Right lobe of liver (tissue), 6 donors: Measurements from ENCODE around the gene FOXK2. TPM values are rescaled to one million over a fixed set of nuclear protein-coding genes. Genes with fewer than 3 reads are reported as not detected.
A peak's percentile ranks its signal among the peaks of the same experiment; 100 is the strongest.

ENCODE experiments used
- ATAC-seq, 4 donors: fragments of 200-7000 bp; cut with Tn5 transposase; one replicate each; pipeline ENCODE4 v1.9.1; 2020; ENCODE audit warnings: mild to moderate bottlenecking in 4 of 4, moderate library complexity in 4 of 4
- DNase-seq, 3 donors: peaks; one replicate each; pipeline ENCODE4 v3.0.0-alpha.2; 2020
- H3K27ac ChIP-seq, 3 donors: fragments of 200-600 bp; one replicate each; pipeline ENCODE4 v1.8.0; 2022
- H3K27me3 ChIP-seq, 2 donors: fragments of 200-600 bp; one replicate each; pipeline ENCODE4 v1.8.0; 2022
- H3K36me3 ChIP-seq, 4 donors: fragments of 200-600 bp; sonication (generic) in 1 of 4; one replicate each; pipeline versions ENCODE4 v1.5.1 to v1.8.0; 2017 to 2022; ENCODE audit warnings: control low read depth in 1 of 4
- H3K4me1 ChIP-seq, 4 donors: fragments of 200-600 bp; sonication (generic) in 1 of 4; one replicate each; pipeline versions ENCODE4 v1.5.1 to v1.8.0; 2017 to 2022; ENCODE audit warnings: control low read depth in 1 of 4
- H3K4me3 ChIP-seq, 3 donors: fragments of 200-600 bp; one replicate each; pipeline ENCODE4 v1.8.0; 2022
- H3K9me3 ChIP-seq, 4 donors: fragments of 200-600 bp; sonication (generic) in 1 of 4; one replicate each; pipeline versions ENCODE4 v1.5.1 to v1.8.0; 2017 to 2022; ENCODE audit warnings: control low read depth in 1 of 4
- CTCF ChIP-seq, 4 donors: fragments of 200-600 bp in 3 of 4; fragments of 450-650 bp in 1 of 4; IDR thresholded peaks; one replicate each; pipeline versions ENCODE4 v1.5.1 to v1.8.0; 2016 to 2022; ENCODE audit warnings: antibody characterized with exemption in 4 of 4, mild to moderate bottlenecking in 2 of 4
- POLR2A ChIP-seq: fragments of 450-650 bp; IDR thresholded peaks from one replicate; pipeline ENCODE4 v1.6.1; 2017; ENCODE audit warnings: antibody characterized with exemption, mild to moderate bottlenecking
- WGBS: methylation state at CpG from one replicate; pipeline ENCODE4 v1.1.6; 2018; ENCODE audit warnings: low coverage, low lambda C conversion rate; ENCODE audit not compliant: insufficient coverage; ENCODE audit errors: missing lambda C conversion rate; 5-methylcytosine and 5-hydroxymethylcytosine counted together
- intact Hi-C, 2 donors: fragments of 100-400 bp; cut with DNase I; formaldehyde crosslinking; loops; one replicate each; pipeline versions ENCODE4 v1.11.2 to v1.14.1; 2022
- total RNA-seq, 6 experiments: library from RNA; depleted of rRNA in 2 of 6; stranded (reverse); fragments of >200 nt in 2 of 6; fragmentation: NEBNext Ultra II Directional in 3 of 6; extraction: Animal tissue kit (Norgen Biotek cat#: 25700) in 3 of 6; gene quantifications; one replicate each; pipeline versions ENCODE4 v1.1.0 to v1.2.4, GENCODE V29; 2016 to 2023
- donor health status: DM: no; HTN: yes; CAD: no.
- donor health status: DM: no; HTN: no; CAD: no.
- donor health status: DM: no; HTN: no; CAD: no.
- donor health status: DM: no; HTN: yes; CAD: no.
- donor health status: DM: no; HTN: yes; CAD: no.

FOXK2 gene
- total RNA-seq, 6 experiments from 2014 or later = 14.1 to 20.5 (median 16.1) TPM

GRCh38 chr17:82613283-82614094 is 94.0 kb downstream of the FOXK2 start:
- ATAC-seq (peak in 2 of 4 donors; percentile 8 to 27), DNase-seq (no peak)
- Histone ChIP-seq H3K4me3 (no peak overlapping the region), H3K9me3 (no peaks in the 10 kb centered on the region), H3K27me3 (no peaks in the 10 kb centered on the region), H3K36me3 (peaks cover 0 to 37% (median 8%) of the 10 kb centered on the region in 4 donors), H3K27ac (no peak overlapping the region), H3K4me1 (no peaks in the 10 kb centered on the region)
- WGBS = 98% methylated on average over 11 of the region's 37 CpGs
- intact Hi-C loops = no loop called here
- TF ChIP-seq POLR2A = no peak
- TF ChIP-seq CTCF (IDR thresholded peaks at IDR 0.05) = no peak

- no peak for ATAC-seq
- Histone ChIP-seq H3K27ac (no peak overlapping the region), H3K36me3 (peaks cover 0 to 44% (median 9%) of the 10 kb centered on the region in 4 donors), H3K4me3 (no peak overlapping the region), H3K27me3 (no peaks in the 10 kb centered on the region), H3K4me1 (no peaks in the 10 kb centered on the region), H3K9me3 (no peaks in the 10 kb centered on the region)
- WGBS = no CpG with 5 or more reads among the region's 22 CpGs
- TF ChIP-seq CTCF (IDR thresholded peaks at IDR 0.05) = no peak
- TF ChIP-seq POLR2A = no peak
- intact Hi-C loops = no loop called here
- DNase-seq = no peak
These were observed 94.6 kb downstream of the FOXK2 start for GRCh38 chr17:82614095-82614631.

GRCh38 chr17:82615084-82616020 is 95.8 kb downstream of the FOXK2 start:
- Histone ChIP-seq H3K9me3 (no peaks in the 10 kb centered on the region), H3K4me3 (no peak overlapping the region), H3K27ac (no peak overlapping the region), H3K36me3 (peaks cover 0 to 56% (median 9%) of the 10 kb centered on the region in 4 donors), H3K27me3 (no peaks in the 10 kb centered on the region), H3K4me1 (no peaks in the 10 kb centered on the region)
- peak in 1 of 4 donors; percentile 29 for ATAC-seq
- intact Hi-C loops = no loop called here
- WGBS = 90% methylated on average over 25 of the region's 45 CpGs
- no peak for TF ChIP-seq POLR2A
- TF ChIP-seq CTCF (IDR thresholded peaks at IDR 0.05) = no peak
- no peak for DNase-seq

- Histone ChIP-seq H3K36me3 (peaks cover 0 to 64% (median 9%) of the 10 kb centered on the region in 4 donors), H3K27me3 (no peaks in the 10 kb centered on the region), H3K9me3 (no peaks in the 10 kb centered on the region), H3K4me1 (no peaks in the 10 kb centered on the region), H3K27ac (no peak overlapping the region), H3K4me3 (no peak overlapping the region)
- intact Hi-C loops = no loop called here
- WGBS = 78% methylated on average over 11 of the region's 22 CpGs
- ATAC-seq = no peak
- TF ChIP-seq CTCF (IDR thresholded peaks at IDR 0.05) (no peak), POLR2A (no peak)
- no peak for DNase-seq
These were observed 96.6 kb downstream of the FOXK2 start for GRCh38 chr17:82616021-82616711.
